ENCODE data around the gene THBS2.

Gene THBS2

DNA sequence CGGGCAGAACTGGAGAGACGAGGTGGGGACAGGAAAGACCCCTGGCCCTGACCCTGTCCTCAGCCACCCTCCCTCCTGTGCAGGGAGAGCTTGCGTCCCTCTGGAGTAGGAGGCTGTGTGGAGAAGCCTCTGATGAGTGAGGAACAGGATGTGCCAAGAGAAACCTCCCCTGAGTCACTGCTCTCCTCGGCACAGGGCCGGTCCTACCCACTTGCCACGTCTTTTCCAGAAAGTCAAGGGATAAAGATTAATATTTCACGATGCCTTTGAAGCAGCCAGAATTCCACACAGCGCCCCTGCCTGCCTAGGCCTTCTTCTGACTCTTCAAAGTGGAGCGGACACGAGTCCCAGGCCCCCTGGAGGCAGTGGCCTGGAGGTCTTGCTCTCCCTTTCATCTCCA lies 34.9 kb upstream of the THBS2 start:
- ATAC-seq: peak; percentile 6; the same call in 1 of the 3 replicates
- TF ChIP-seq CSDC2 (CRISPR knock-in tag; IDR thresholded peaks at IDR 0.05) (no peak), GLIS3 (CRISPR knock-in tag; IDR thresholded peaks at IDR 0.05) (no peak)

DNA sequence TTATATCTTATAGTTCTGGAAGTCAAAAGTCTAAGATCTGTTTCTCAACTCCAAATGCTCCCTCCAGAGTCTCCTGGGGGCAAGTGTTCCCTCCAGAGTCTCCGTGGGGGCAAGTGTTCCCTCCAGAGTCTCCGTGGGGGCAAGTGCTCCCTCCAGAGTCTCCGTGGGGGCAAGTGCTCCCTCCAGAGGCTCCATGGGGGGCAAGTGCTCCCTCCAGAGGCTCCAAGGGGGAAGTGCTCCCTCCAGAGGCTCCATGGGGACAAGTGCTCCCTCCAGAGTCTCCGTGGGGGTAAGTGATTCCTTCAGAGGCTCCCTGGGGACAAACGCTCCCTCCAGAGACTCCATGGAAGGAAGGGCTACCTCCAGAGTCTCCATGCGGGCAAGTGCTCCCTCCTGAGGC lies 34.0 kb upstream of the THBS2 start:
- no peak for ATAC-seq
- TF ChIP-seq, protein P1, sequence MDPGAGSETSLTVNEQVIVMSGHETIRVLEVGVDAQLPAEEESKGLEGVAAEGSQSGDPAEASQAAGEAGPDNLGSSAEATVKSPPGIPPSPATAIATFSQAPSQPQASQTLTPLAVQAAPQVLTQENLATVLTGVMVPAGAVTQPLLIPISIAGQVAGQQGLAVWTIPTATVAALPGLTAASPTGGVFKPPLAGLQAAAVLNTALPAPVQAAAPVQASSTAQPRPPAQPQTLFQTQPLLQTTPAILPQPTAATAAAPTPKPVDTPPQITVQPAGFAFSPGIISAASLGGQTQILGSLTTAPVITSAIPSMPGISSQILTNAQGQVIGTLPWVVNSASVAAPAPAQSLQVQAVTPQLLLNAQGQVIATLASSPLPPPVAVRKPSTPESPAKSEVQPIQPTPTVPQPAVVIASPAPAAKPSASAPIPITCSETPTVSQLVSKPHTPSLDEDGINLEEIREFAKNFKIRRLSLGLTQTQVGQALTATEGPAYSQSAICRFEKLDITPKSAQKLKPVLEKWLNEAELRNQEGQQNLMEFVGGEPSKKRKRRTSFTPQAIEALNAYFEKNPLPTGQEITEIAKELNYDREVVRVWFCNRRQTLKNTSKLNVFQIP (CRISPR knock-in tag; IDR thresholded peaks at IDR 0.05; ENCODE audit: borderline replicate concordance, low read depth): no peak
- no peak for TF ChIP-seq ZC3H10 (CRISPR knock-in tag; IDR thresholded peaks at IDR 0.05)
- TF ChIP-seq CSDC2 (CRISPR knock-in tag; IDR thresholded peaks at IDR 0.05): no peak
- TF ChIP-seq, protein P2, sequence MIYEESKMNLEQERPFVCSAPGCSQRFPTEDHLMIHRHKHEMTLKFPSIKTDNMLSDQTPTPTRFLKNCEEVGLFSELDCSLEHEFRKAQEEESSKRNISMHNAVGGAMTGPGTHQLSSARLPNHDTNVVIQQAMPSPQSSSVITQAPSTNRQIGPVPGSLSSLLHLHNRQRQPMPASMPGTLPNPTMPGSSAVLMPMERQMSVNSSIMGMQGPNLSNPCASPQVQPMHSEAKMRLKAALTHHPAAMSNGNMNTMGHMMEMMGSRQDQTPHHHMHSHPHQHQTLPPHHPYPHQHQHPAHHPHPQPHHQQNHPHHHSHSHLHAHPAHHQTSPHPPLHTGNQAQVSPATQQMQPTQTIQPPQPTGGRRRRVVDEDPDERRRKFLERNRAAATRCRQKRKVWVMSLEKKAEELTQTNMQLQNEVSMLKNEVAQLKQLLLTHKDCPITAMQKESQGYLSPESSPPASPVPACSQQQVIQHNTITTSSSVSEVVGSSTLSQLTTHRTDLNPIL (CRISPR knock-in tag; IDR thresholded peaks at IDR 0.05; ENCODE audit: low read depth): no peak
- TF ChIP-seq ARNTL (CRISPR knock-in tag; IDR thresholded peaks at IDR 0.05; ENCODE audit: borderline replicate concordance, low read depth): no peak
- no peak for TF ChIP-seq SNAI2 (CRISPR knock-in tag; IDR thresholded peaks at IDR 0.05)
- TF ChIP-seq ZFP30 (CRISPR knock-in tag; IDR thresholded peaks at IDR 0.05): no peak
- TF ChIP-seq ISL1 (CRISPR knock-in tag; IDR thresholded peaks at IDR 0.05): no peak
- TF ChIP-seq PPARA (CRISPR knock-in tag; IDR thresholded peaks at IDR 0.05; ENCODE audit: borderline replicate concordance): no peak
- TF ChIP-seq ZNF70 (CRISPR knock-in tag; IDR thresholded peaks at IDR 0.05): no peak
- TF ChIP-seq GLIS3 (CRISPR knock-in tag; IDR thresholded peaks at IDR 0.05): no peak
- TF ChIP-seq OSR1 (CRISPR knock-in tag; IDR thresholded peaks at IDR 0.05): no peak

DNA sequence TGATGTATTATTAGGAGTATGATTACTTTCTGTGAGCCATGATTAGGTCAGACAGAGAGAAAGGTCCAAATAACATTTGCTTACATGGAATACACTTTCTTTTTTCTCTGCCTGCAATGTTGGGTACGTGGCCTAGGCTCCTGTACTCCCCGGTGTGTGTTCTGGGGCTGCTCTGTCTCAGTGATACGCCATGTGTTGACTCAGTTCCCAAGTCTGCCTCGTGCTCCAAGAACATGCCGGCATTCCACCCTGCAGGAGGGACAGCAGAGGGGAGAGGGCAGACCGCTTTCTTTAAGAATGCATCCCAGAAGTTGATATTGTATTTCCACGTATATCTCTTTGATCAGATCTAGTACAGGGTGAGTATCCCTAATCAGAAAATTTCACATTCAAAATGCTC lies 33.3 kb upstream of the THBS2 start:
- no peak for TF ChIP-seq ZFP30 (CRISPR knock-in tag; IDR thresholded peaks at IDR 0.05)
- TF ChIP-seq, protein P1 (CRISPR knock-in tag; IDR thresholded peaks at IDR 0.05; ENCODE audit: borderline replicate concordance, low read depth): no peak
- TF ChIP-seq, protein P3, sequence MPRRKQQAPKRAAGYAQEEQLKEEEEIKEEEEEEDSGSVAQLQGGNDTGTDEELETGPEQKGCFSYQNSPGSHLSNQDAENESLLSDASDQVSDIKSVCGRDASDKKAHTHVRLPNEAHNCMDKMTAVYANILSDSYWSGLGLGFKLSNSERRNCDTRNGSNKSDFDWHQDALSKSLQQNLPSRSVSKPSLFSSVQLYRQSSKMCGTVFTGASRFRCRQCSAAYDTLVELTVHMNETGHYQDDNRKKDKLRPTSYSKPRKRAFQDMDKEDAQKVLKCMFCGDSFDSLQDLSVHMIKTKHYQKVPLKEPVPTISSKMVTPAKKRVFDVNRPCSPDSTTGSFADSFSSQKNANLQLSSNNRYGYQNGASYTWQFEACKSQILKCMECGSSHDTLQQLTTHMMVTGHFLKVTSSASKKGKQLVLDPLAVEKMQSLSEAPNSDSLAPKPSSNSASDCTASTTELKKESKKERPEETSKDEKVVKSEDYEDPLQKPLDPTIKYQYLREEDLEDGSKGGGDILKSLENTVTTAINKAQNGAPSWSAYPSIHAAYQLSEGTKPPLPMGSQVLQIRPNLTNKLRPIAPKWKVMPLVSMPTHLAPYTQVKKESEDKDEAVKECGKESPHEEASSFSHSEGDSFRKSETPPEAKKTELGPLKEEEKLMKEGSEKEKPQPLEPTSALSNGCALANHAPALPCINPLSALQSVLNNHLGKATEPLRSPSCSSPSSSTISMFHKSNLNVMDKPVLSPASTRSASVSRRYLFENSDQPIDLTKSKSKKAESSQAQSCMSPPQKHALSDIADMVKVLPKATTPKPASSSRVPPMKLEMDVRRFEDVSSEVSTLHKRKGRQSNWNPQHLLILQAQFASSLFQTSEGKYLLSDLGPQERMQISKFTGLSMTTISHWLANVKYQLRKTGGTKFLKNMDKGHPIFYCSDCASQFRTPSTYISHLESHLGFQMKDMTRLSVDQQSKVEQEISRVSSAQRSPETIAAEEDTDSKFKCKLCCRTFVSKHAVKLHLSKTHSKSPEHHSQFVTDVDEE (CRISPR knock-in tag; IDR thresholded peaks at IDR 0.05): no peak
- TF ChIP-seq RARB (CRISPR knock-in tag; IDR thresholded peaks at IDR 0.05): no peak
- TF ChIP-seq CSDC2 (CRISPR knock-in tag; IDR thresholded peaks at IDR 0.05): no peak
- TF ChIP-seq, protein P2 (CRISPR knock-in tag; IDR thresholded peaks at IDR 0.05; ENCODE audit: low read depth): no peak
- no peak for TF ChIP-seq ZNF565 (CRISPR knock-in tag; conservative IDR thresholded peaks at IDR 0.05; ENCODE audit: low read depth)
- no peak for TF ChIP-seq TOX (CRISPR knock-in tag; IDR thresholded peaks at IDR 0.05; ENCODE audit: borderline replicate concordance)
- TF ChIP-seq ESRRG (CRISPR knock-in tag; IDR thresholded peaks at IDR 0.05): no peak
- TF ChIP-seq ISL1 (CRISPR knock-in tag; IDR thresholded peaks at IDR 0.05): no peak
- no peak for ATAC-seq

DNA sequence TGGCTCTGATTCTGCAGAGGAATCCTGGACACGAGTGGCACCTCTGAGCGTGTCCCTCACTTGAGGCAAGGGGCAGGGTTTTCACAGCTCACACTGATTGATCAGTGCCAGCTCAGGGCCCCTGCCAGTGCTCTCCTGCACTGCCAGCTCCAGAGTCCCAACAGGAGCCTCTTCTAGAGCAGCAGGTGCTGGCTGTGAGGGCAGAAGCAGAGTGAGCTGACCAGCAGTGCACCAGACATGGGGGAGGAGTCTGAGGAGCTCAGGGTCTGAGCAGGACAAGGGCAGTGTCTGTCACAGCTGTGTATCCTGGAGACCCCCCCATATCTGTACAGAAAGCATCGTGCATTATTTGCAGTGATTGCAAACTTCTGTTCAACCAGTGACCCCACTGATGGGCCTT lies 31.5 kb upstream of the THBS2 start:
- no peak for TF ChIP-seq OSR1 (CRISPR knock-in tag; IDR thresholded peaks at IDR 0.05)
- TF ChIP-seq, protein P4, sequence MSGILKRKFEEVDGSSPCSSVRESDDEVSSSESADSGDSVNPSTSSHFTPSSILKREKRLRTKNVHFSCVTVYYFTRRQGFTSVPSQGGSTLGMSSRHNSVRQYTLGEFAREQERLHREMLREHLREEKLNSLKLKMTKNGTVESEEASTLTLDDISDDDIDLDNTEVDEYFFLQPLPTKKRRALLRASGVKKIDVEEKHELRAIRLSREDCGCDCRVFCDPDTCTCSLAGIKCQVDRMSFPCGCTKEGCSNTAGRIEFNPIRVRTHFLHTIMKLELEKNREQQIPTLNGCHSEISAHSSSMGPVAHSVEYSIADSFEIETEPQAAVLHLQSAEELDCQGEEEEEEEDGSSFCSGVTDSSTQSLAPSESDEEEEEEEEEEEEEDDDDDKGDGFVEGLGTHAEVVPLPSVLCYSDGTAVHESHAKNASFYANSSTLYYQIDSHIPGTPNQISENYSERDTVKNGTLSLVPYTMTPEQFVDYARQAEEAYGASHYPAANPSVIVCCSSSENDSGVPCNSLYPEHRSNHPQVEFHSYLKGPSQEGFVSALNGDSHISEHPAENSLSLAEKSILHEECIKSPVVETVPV (CRISPR knock-in tag; IDR thresholded peaks at IDR 0.05): no peak
- no peak for TF ChIP-seq ZNF565 (CRISPR knock-in tag; conservative IDR thresholded peaks at IDR 0.05; ENCODE audit: low read depth)
- TF ChIP-seq TCF4 (CRISPR knock-in tag; IDR thresholded peaks at IDR 0.05; ENCODE audit: borderline replicate concordance): no peak
- no peak for TF ChIP-seq ESRRG (CRISPR knock-in tag; IDR thresholded peaks at IDR 0.05)
- TF ChIP-seq RARB (CRISPR knock-in tag; IDR thresholded peaks at IDR 0.05): no peak
- no peak for ATAC-seq
